MM.1S (cell line): ENCODE data around the gene HRK.

Experiments used
- EZH2 ChIP-seq: fragments of 300-600 bp; sonication (generic); optimal IDR thresholded peaks from 2 replicates; pipeline ENCODE3; 2017; ENCODE audit warnings: low read depth, mild to moderate bottlenecking, antibody characterized with exemption, low read length, mixed read lengths
- EZH2phosphoT487 ChIP-seq: fragments of 300-600 bp; sonication (generic); IDR thresholded peaks from 2 replicates; pipeline ENCODE4 v1.6.1; 2018; ENCODE audit warnings: antibody characterized with exemption, low read length
- TF ChIP-seq, protein P1 (sequence below): fragments of 300-600 bp; sonication (generic); IDR thresholded peaks from 2 replicates; pipeline ENCODE4 v1.5.1; 2016; ENCODE audit warnings: antibody characterized with exemption, low read length, mixed read lengths

DNA sequence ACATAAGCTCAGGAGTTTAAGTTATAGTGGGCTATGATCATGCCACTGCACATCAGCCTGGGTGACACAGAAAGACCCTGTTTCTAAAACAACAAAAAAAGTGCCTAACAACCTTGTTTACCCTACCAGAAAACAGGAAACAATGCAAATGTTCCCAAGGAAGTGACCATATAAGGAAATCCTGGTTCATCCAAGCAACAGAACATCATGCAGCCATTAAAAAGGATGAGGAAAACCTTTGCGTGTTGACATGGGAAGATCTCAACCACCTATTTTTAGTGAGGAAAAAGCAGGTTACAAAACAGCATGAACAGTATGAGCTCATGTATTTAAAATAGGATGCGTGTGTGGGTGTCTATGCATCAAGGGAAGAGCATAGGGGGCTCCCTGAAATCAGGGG is 13.7 kb downstream of the HRK start:
- TF ChIP-seq, protein P1, sequence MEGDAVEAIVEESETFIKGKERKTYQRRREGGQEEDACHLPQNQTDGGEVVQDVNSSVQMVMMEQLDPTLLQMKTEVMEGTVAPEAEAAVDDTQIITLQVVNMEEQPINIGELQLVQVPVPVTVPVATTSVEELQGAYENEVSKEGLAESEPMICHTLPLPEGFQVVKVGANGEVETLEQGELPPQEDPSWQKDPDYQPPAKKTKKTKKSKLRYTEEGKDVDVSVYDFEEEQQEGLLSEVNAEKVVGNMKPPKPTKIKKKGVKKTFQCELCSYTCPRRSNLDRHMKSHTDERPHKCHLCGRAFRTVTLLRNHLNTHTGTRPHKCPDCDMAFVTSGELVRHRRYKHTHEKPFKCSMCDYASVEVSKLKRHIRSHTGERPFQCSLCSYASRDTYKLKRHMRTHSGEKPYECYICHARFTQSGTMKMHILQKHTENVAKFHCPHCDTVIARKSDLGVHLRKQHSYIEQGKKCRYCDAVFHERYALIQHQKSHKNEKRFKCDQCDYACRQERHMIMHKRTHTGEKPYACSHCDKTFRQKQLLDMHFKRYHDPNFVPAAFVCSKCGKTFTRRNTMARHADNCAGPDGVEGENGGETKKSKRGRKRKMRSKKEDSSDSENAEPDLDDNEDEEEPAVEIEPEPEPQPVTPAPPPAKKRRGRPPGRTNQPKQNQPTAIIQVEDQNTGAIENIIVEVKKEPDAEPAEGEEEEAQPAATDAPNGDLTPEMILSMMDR = no peak
- TF ChIP-seq EZH2phosphoT487 (no peak), EZH2 (no peak)
